ENCODE measurements around the gene CIB1.

Gene CIB1

DNA sequence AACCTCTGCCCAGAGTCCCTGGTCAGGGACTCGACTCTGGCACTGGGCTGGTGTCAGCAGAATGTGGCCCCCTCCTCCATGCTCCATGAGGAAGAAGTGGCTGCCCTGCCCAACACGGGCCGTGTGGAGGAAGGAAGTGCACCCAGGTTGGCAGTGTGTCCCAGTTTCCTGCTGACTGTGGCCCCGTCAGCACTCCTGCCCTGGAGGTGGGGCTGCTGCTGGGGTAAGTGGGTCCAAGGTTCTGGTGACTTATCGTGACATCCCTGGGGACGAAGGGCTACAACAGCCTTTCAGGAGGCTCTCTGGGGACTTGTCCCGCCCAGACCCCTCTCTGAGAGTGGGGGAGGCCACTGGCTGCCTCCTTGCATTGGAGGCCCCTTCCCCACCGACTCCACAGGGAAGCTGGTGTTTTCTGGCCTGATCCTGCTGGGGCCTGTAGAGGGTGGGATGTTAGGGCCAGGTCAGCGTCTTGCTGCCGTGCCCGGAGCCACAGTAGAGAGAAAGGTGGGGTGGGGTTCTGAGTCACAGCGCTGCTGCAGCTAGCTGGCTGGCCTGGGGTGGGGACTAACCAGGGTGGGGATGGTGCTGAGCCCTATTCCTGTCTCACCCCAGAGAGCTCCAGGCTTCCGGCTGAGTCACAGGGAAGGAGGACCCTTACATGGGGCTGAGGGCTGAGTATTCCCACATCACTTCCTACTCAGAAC lies 22.1 kb downstream of the CIB1 start:
- TF ChIP-seq Cebpa-rat (IDR thresholded peaks at IDR 0.05): no peak
- Histone ChIP-seq H3K36me3 (peaks cover 39% of the 10 kb centered on the region), H4K20me1 (peaks cover 44% of the 10 kb centered on the region; the same call in 1 of the 2 replicates), H3K4me1 (peaks cover 64% of the 10 kb centered on the region), H3K27me3 (no peaks in the 10 kb centered on the region), H3K9me3 (no peaks in the 10 kb centered on the region), H3K27ac (peak overlapping the region; percentile 70), H3K9ac (peak overlapping the region; percentile 43; the same call in 1 of the 2 replicates), H3K4me3 (no peak overlapping the region), H3K4me2 (peak overlapping the region; percentile 77)

GRCh38 chr15:90211009-90211408 lies 22.7 kb downstream of the CIB1 start:
- H3K36me3 ChIP-seq: peaks cover 45% of the 10 kb centered on the region
- TF ChIP-seq Cebpa-rat (IDR thresholded peaks at IDR 0.05): no peak
- no peaks in the 10 kb centered on the region for H3K27me3 ChIP-seq
- H3K9ac ChIP-seq: peak overlapping the region; percentile 43
- H3K4me1 ChIP-seq: peaks cover 70% of the 10 kb centered on the region
- H3K27ac ChIP-seq: peak overlapping the region; percentile 70
- H3K4me3 ChIP-seq: no peak overlapping the region
- H3K4me2 ChIP-seq: peak overlapping the region; percentile 77
- H3K9me3 ChIP-seq: no peaks in the 10 kb centered on the region
- peaks cover 43% of the 10 kb centered on the region; the same call in 1 of the 2 replicates for H4K20me1 ChIP-seq

- TF ChIP-seq Cebpa-rat (IDR thresholded peaks at IDR 0.05): no peak
- Histone ChIP-seq H4K20me1 (peaks cover 47% of the 10 kb centered on the region), H3K36me3 (peaks cover 48% of the 10 kb centered on the region), H3K27me3 (no peaks in the 10 kb centered on the region), H3K27ac (peak overlapping the region; percentile 70), H3K4me3 (no peak overlapping the region), H3K4me2 (peak overlapping the region; percentile 77), H3K9ac (peak overlapping the region; percentile 43; the same call in 1 of the 2 replicates), H3K9me3 (no peaks in the 10 kb centered on the region), H3K4me1 (peaks cover 74% of the 10 kb centered on the region)
Measured at GRCh38 chr15:90210593-90210992, 23.1 kb downstream of the CIB1 start.

- no peaks in the 10 kb centered on the region for H3K27me3 ChIP-seq
- H3K9ac ChIP-seq: no peak overlapping the region
- peaks cover 58% of the 10 kb centered on the region for H3K36me3 ChIP-seq
- no peak for TF ChIP-seq Cebpa-rat (IDR thresholded peaks at IDR 0.05)
- H3K9me3 ChIP-seq: no peaks in the 10 kb centered on the region
- H3K27ac ChIP-seq: no peak overlapping the region
- peaks cover 78% of the 10 kb centered on the region for H3K4me1 ChIP-seq
- no peak overlapping the region for H3K4me3 ChIP-seq
- H3K4me2 ChIP-seq: 0 out of 2 replicates have a peak overlapping the region, but pooled peaks have one; percentile 8
- H4K20me1 ChIP-seq: peaks cover 57% of the 10 kb centered on the region
Measured at GRCh38 chr15:90209591-90209990, 24.1 kb downstream of the CIB1 start.

DNA sequence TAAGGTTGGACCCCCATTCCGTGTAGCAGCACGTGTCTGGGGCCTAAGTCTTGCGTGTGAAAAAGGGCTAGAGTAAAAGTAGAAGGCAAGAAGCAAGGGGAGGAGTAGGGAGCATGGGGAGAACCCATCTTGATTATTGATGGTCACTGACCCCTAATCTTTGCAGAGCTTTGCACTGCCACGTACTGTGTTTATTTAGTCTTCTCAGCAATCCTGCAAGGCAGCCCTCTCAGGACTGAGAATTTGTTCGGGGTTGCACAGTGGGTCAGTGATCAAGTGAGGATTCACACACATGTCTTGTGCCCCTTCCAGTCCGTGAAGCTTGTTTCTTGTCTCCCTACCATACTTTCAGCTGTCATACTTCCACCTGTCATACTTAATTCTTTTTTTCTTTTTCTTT lies 25.4 kb downstream of the CIB1 start:
- Histone ChIP-seq H3K9ac (no peak overlapping the region), H3K27ac (no peak overlapping the region), H4K20me1 (peaks cover 63% of the 10 kb centered on the region), H3K4me1 (peaks cover 78% of the 10 kb centered on the region), H3K4me3 (no peak overlapping the region), H3K9me3 (no peaks in the 10 kb centered on the region), H3K4me2 (no peak overlapping the region), H3K36me3 (peaks cover 59% of the 10 kb centered on the region), H3K27me3 (no peaks in the 10 kb centered on the region)
- no peak for TF ChIP-seq Cebpa-rat (IDR thresholded peaks at IDR 0.05)

- Histone ChIP-seq H3K4me2 (no peak overlapping the region), H3K4me1 (peaks cover 78% of the 10 kb centered on the region), H3K4me3 (no peak overlapping the region), H3K9ac (no peak overlapping the region), H3K27me3 (no peaks in the 10 kb centered on the region), H4K20me1 (peaks cover 63% of the 10 kb centered on the region), H3K36me3 (peaks cover 54% of the 10 kb centered on the region), H3K27ac (no peak overlapping the region), H3K9me3 (no peaks in the 10 kb centered on the region)
- TF ChIP-seq Cebpa-rat (IDR thresholded peaks at IDR 0.05): no peak
Measured at GRCh38 chr15:90207252-90207651, 26.5 kb downstream of the CIB1 start.

- Histone ChIP-seq H3K4me3 (no peak overlapping the region), H3K36me3 (peaks cover 51% of the 10 kb centered on the region), H3K9me3 (no peaks in the 10 kb centered on the region), H3K27ac (peak overlapping the region; percentile 8; the same call in 1 of the 2 replicates), H3K9ac (no peak overlapping the region; the same call in 1 of the 2 replicates), H3K4me1 (peaks cover 70% of the 10 kb centered on the region), H4K20me1 (peaks cover 57% of the 10 kb centered on the region), H3K4me2 (peak overlapping the region; percentile 61), H3K27me3 (no peaks in the 10 kb centered on the region)
- no peak for TF ChIP-seq Cebpa-rat (IDR thresholded peaks at IDR 0.05)
Measured at GRCh38 chr15:90205886-90206285, 27.9 kb downstream of the CIB1 start.

DNA sequence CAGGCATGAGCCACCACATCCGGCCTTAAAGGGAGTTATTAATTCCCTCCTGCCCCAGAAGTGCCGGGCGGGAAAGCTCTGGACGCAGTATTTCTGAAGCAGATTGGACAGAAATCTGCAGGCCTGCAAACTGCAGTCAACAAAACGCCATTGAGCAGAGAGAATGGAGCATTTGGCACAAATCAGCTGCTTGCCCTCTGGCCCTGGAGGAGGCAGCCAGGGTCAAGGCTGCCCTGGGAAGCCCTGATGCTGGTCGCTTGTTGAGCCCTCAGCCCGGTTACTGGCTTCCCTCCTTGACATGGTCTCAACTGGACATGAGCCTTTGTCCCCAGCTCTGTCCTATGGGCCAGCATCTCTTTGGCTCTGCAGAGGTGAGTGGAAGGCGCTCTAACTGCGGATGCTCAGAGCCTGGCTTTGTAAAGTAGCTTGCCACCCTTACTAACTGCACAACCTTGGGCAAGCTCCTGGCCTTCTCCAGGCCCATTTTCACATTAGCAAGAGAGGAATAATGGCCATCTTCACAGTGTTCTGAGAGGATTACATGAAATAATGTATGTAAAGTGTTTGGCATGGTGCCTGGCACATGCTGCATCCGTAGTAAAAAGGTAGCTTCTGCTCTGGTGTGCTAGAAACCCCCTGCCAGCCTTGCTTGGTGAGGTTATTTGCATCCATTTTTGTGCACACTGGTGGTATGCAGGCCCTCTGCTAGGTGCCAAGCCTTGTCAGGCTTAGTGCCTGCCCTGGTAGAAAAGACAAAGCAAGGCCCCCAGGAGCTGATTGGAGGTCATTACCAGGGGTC lies 28.5 kb downstream of the CIB1 start:
- Histone ChIP-seq H3K4me2 (peak overlapping the region; percentile 61), H3K4me3 (no peak overlapping the region)

GRCh38 chr15:90203922-90204321 lies 29.8 kb downstream of the CIB1 start:
- TF ChIP-seq Cebpa-rat (IDR thresholded peaks at IDR 0.05): no peak
- no peaks in the 10 kb centered on the region for H3K27me3 ChIP-seq
- peaks cover 35% of the 10 kb centered on the region for H3K36me3 ChIP-seq
- no peak overlapping the region for H3K4me3 ChIP-seq
- peak overlapping the region; percentile 99 for H3K4me2 ChIP-seq
- H3K27ac ChIP-seq: no peak overlapping the region
- no peak overlapping the region for H3K9ac ChIP-seq
- no peaks in the 10 kb centered on the region for H3K9me3 ChIP-seq
- peaks cover 44% of the 10 kb centered on the region for H4K20me1 ChIP-seq
- H3K4me1 ChIP-seq: peaks cover 61% of the 10 kb centered on the region

More for the DNA sequence above, 28.5 kb downstream of the CIB1 start:
- no peaks in the 10 kb centered on the region for H3K27me3 ChIP-seq
- H3K27ac ChIP-seq: peak overlapping the region; percentile 8; the same call in 1 of the 2 replicates
- H3K9ac ChIP-seq: no peak overlapping the region; the same call in 1 of the 2 replicates
- H3K36me3 ChIP-seq: peaks cover 48% of the 10 kb centered on the region
- no peaks in the 10 kb centered on the region for H3K9me3 ChIP-seq
- TF ChIP-seq Cebpa-rat (IDR thresholded peaks at IDR 0.05): no peak
- peaks cover 70% of the 10 kb centered on the region for H3K4me1 ChIP-seq
- peaks cover 51% of the 10 kb centered on the region for H4K20me1 ChIP-seq

GRCh38 chr15:90203473-90203872 lies 30.3 kb downstream of the CIB1 start:
- H3K4me3 ChIP-seq: no peak overlapping the region
- TF ChIP-seq Cebpa-rat (IDR thresholded peaks at IDR 0.05): no peak
- no peak overlapping the region for H3K27ac ChIP-seq
- peak overlapping the region; percentile 99 for H3K4me2 ChIP-seq
- no peaks in the 10 kb centered on the region for H3K27me3 ChIP-seq
- peaks cover 44% of the 10 kb centered on the region for H4K20me1 ChIP-seq
- H3K9ac ChIP-seq: peak overlapping the region; percentile 84; the same call in 1 of the 2 replicates
- H3K9me3 ChIP-seq: no peaks in the 10 kb centered on the region
- peaks cover 59% of the 10 kb centered on the region for H3K4me1 ChIP-seq
- peaks cover 34% of the 10 kb centered on the region for H3K36me3 ChIP-seq
